Hepatocyte (in vitro differentiated cells): ENCODE measurements around the gene GRB14.

Source experiments
- CTCF ChIP-seq: fragments of 200-600 bp; sonication (generic); IDR thresholded peaks from 2 replicates; pipeline ENCODE4 v1.5.1; 2016; ENCODE audit warnings: antibody characterized with exemption, mild to moderate bottlenecking; ENCODE audit not compliant: poor library complexity
- EZH2 ChIP-seq: fragments of 200-600 bp; sonication (generic); IDR thresholded peaks from 2 replicates; pipeline ENCODE4 v1.6.1; 2016; ENCODE audit warnings: antibody characterized with exemption, mild to moderate bottlenecking, borderline replicate concordance

- TF ChIP-seq CTCF (no peak), EZH2 (no peak)
Observed at GRCh38 chr2:164530464-164530863, 90.8 kb downstream of the GRB14 start.
